Ovary (tissue), 3 donors: ENCODE measurements around the gene GRPR.

ENCODE experiments used
- POLR2A ChIP-seq: fragments of 450-650 bp; IDR thresholded peaks from one replicate; pipeline ENCODE4 v1.6.1; 2017; ENCODE audit warnings: antibody characterized with exemption, mild to moderate bottlenecking, moderate library complexity
- TF ChIP-seq, protein P1 (sequence below), 3 donors: fragments of 450-650 bp in 2 of 3; fragments of 200-600 bp in 1 of 3; IDR thresholded peaks; one replicate each; pipeline versions ENCODE4 v1.5.1 to v1.8.0; 2016 to 2022; ENCODE audit warnings: antibody characterized with exemption in 3 of 3, mild to moderate bottlenecking in 1 of 3
- donor health status: DM: no; HTN: no; CAD: no.

DNA sequence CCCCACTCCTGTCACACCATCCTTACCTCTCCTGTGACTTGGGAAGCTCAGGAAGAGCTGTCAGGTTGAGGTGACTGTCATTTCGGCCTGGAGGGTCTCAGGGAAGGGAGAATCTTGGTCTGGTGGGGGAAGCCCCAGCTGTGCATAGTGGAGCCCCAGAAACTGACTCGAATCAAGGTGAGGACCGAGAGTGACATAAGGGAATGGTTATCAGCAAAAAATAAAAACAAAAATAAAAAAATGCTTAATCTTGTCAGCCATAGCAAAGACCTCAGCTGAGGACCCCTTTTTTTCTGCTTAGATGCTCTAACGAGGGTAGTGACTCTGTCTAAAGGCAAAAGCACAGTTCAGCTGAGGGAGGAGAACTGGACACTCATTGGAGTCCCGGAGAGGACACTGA is 43.8 kb downstream of the GRPR start, which contains the start of gene MAGEB17:
- no peak for TF ChIP-seq POLR2A
- TF ChIP-seq, protein P1, sequence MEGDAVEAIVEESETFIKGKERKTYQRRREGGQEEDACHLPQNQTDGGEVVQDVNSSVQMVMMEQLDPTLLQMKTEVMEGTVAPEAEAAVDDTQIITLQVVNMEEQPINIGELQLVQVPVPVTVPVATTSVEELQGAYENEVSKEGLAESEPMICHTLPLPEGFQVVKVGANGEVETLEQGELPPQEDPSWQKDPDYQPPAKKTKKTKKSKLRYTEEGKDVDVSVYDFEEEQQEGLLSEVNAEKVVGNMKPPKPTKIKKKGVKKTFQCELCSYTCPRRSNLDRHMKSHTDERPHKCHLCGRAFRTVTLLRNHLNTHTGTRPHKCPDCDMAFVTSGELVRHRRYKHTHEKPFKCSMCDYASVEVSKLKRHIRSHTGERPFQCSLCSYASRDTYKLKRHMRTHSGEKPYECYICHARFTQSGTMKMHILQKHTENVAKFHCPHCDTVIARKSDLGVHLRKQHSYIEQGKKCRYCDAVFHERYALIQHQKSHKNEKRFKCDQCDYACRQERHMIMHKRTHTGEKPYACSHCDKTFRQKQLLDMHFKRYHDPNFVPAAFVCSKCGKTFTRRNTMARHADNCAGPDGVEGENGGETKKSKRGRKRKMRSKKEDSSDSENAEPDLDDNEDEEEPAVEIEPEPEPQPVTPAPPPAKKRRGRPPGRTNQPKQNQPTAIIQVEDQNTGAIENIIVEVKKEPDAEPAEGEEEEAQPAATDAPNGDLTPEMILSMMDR (IDR thresholded peaks at IDR 0.05), result no peak
